Peyer's patch (tissue), 4 donors: Measurements from ENCODE around the gene LMBRD1.

ENCODE experiments used
- CTCF ChIP-seq, 6 experiments: fragments of 450-650 bp in 4 of 6; fragments of 200-600 bp in 2 of 6; sonication (generic) in 1 of 6; IDR thresholded peaks; one replicate each; pipeline ENCODE4 v1.5.1; 2017 to 2019; ENCODE audit warnings: antibody characterized with exemption in 6 of 6, mild to moderate bottlenecking in 3 of 6, moderate library complexity in 1 of 6
- POLR2A ChIP-seq, 2 donors: fragments of 450-650 bp; IDR thresholded peaks; one replicate each; pipeline ENCODE4 v1.5.1; 2017; ENCODE audit warnings: antibody characterized with exemption in 2 of 2, mild to moderate bottlenecking in 2 of 2, moderate library complexity in 2 of 2

- TF ChIP-seq CTCF (IDR thresholded peaks at IDR 0.05) (no peak), POLR2A (IDR thresholded peaks at IDR 0.05) (no peak)
Measured at GRCh38 chr6:69820438-69820837, 23.6 kb upstream of the LMBRD1 start.
